HEK293 (cell line): ENCODE results near the gene PAK1.

ENCODE experiments used
- BCL11A ChIP-seq: fragments of 450-650 bp; formaldehyde crosslinking; IDR thresholded peaks from 2 replicates; pipeline ENCODE4 v1.5.1; 2016; ENCODE audit warnings: low read depth, missing biosample characterization, missing genetic modification characterization
- HOXD13 ChIP-seq: sonication (generic); formaldehyde crosslinking; IDR thresholded peaks from 2 replicates; pipeline ENCODE4 v1.8.0; 2022; ENCODE audit warnings: missing genetic modification reagents, borderline replicate concordance
- ZNF140 ChIP-seq: fragments of 450-650 bp; formaldehyde crosslinking; IDR thresholded peaks from 2 replicates; pipeline ENCODE4 v1.5.1; 2016; ENCODE audit warnings: missing biosample characterization, missing genetic modification characterization
- ZNF174 ChIP-seq: fragments of 450-650 bp; formaldehyde crosslinking; IDR thresholded peaks from 2 replicates; pipeline ENCODE4 v1.5.0; 2017; ENCODE audit warnings: missing biosample characterization, mild to moderate bottlenecking, missing genetic modification characterization
- ZNF184 ChIP-seq: fragments of 450-650 bp; IDR thresholded peaks from 2 replicates; pipeline ENCODE4 v1.5.1; 2018; ENCODE audit warnings: missing biosample characterization, mild to moderate bottlenecking, missing genetic modification characterization
- ZNF202 ChIP-seq: fragments of 450-650 bp; formaldehyde crosslinking; IDR thresholded peaks from 2 replicates; pipeline ENCODE4 v1.5.1; 2016; ENCODE audit warnings: missing biosample characterization, missing genetic modification characterization, borderline replicate concordance
- ZNF585B ChIP-seq: fragments of 450-650 bp; formaldehyde crosslinking; IDR thresholded peaks from 2 replicates; pipeline ENCODE4 v1.5.1; 2016; ENCODE audit warnings: missing biosample characterization, missing genetic modification characterization
- ZNF660 ChIP-seq: fragments of 450-650 bp; IDR thresholded peaks from 2 replicates; pipeline ENCODE4 v1.5.1; 2018; ENCODE audit warnings: missing biosample characterization, mild to moderate bottlenecking, missing genetic modification characterization
- ZSCAN16 ChIP-seq: fragments of 450-650 bp; formaldehyde crosslinking; IDR thresholded peaks from 2 replicates; pipeline ENCODE4 v1.5.1; 2016; ENCODE audit warnings: missing biosample characterization, missing genetic modification characterization
- TF ChIP-seq, protein P1 (sequence below): fragments of 450-650 bp; formaldehyde crosslinking; IDR thresholded peaks from 2 replicates; pipeline ENCODE4 v1.5.1; 2016; ENCODE audit warnings: missing biosample characterization, missing genetic modification characterization
- TF ChIP-seq, protein P2 (sequence below): fragments of 450-650 bp; formaldehyde crosslinking; IDR thresholded peaks from 2 replicates; pipeline ENCODE4 v1.5.1; 2016; ENCODE audit warnings: missing biosample characterization, missing genetic modification characterization
- TF ChIP-seq, protein P3 (sequence below): sonication (generic); formaldehyde crosslinking; IDR thresholded peaks from 2 replicates; pipeline ENCODE4 v1.8.1; 2022; ENCODE audit warnings: mild to moderate bottlenecking, moderate library complexity, missing genetic modification reagents
- TF ChIP-seq, protein P4 (sequence below): fragments of 450-650 bp; formaldehyde crosslinking; IDR thresholded peaks from 2 replicates; pipeline ENCODE4 v1.5.1; 2016; ENCODE audit warnings: missing biosample characterization, missing genetic modification characterization, low read depth

DNA sequence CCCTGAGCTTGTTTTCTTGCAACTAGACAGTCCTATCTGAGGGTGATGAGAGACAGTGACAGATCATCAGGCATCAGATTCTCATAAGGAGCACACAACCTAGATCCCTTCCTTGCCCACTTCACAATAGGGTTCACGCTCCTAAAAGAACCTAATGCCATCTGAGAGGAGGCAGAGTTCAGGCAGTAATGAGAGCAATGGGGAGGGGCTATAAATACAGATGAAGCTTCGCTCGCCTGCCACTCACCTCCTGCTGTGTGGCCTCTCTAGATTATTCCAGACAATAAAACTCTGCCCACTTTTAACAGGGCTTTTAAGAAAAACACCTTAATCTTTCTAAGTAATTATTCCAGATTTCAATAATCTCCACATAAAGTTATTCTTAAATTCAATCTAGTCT lies 43.9 kb upstream of the PAK1 start:
- TF ChIP-seq, protein P1, sequence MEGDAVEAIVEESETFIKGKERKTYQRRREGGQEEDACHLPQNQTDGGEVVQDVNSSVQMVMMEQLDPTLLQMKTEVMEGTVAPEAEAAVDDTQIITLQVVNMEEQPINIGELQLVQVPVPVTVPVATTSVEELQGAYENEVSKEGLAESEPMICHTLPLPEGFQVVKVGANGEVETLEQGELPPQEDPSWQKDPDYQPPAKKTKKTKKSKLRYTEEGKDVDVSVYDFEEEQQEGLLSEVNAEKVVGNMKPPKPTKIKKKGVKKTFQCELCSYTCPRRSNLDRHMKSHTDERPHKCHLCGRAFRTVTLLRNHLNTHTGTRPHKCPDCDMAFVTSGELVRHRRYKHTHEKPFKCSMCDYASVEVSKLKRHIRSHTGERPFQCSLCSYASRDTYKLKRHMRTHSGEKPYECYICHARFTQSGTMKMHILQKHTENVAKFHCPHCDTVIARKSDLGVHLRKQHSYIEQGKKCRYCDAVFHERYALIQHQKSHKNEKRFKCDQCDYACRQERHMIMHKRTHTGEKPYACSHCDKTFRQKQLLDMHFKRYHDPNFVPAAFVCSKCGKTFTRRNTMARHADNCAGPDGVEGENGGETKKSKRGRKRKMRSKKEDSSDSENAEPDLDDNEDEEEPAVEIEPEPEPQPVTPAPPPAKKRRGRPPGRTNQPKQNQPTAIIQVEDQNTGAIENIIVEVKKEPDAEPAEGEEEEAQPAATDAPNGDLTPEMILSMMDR (tag by site-specific recombination) = no peak
- TF ChIP-seq ZNF660 (tag by site-specific recombination) (no peak), ZNF184 (tag by site-specific recombination) (no peak), HOXD13 (no peak), BCL11A (tag by site-specific recombination) (no peak), ZSCAN16 (no peak), ZNF140 (tag by site-specific recombination) (no peak), ZNF174 (no peak), ZNF202 (no peak), ZNF585B (tag by site-specific recombination) (no peak)
- TF ChIP-seq, protein P2, sequence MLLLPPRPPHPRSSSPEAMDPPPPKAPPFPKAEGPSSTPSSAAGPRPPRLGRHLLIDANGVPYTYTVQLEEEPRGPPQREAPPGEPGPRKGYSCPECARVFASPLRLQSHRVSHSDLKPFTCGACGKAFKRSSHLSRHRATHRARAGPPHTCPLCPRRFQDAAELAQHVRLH (tag by site-specific recombination) = no peak
- TF ChIP-seq, protein P3, sequence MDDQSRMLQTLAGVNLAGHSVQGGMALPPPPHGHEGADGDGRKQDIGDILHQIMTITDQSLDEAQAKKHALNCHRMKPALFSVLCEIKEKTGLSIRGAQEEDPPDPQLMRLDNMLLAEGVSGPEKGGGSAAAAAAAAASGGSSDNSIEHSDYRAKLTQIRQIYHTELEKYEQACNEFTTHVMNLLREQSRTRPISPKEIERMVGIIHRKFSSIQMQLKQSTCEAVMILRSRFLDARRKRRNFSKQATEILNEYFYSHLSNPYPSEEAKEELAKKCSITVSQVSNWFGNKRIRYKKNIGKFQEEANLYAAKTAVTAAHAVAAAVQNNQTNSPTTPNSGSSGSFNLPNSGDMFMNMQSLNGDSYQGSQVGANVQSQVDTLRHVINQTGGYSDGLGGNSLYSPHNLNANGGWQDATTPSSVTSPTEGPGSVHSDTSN (CRISPR knock-in tag) = no peak
- TF ChIP-seq, protein P4, sequence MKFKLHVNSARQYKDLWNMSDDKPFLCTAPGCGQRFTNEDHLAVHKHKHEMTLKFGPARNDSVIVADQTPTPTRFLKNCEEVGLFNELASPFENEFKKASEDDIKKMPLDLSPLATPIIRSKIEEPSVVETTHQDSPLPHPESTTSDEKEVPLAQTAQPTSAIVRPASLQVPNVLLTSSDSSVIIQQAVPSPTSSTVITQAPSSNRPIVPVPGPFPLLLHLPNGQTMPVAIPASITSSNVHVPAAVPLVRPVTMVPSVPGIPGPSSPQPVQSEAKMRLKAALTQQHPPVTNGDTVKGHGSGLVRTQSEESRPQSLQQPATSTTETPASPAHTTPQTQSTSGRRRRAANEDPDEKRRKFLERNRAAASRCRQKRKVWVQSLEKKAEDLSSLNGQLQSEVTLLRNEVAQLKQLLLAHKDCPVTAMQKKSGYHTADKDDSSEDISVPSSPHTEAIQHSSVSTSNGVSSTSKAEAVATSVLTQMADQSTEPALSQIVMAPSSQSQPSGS (tag by site-specific recombination) = no peak
